Measurements from ENCODE around the gene WNT8A. TPM values are rescaled to one million over a fixed set of nuclear protein-coding genes. Genes with fewer than 3 reads are reported as not detected.

The WNT8A gene
- total RNA-seq = not detected in 2 replicates

GRCh38 chr5:138083702-138084101, at the start of gene WNT8A:
WNT8A (plus strand) TSS chr5:138084033; CDS start chr5:138084128, 95 bp downstream.

GRCh38 chr5:138138949-138139780, 55.3 kb downstream of the WNT8A start, which contains the start of gene NME5:
NME5 (minus strand) TSS chr5:138139428; CDS start chr5:138138780, 648 bp downstream.

Other genes starting within 250 kb of the WNT8A start
- gene MYOT, start 216.2 kb upstream of the WNT8A start, total RNA-seq = not detected in 2 replicates
- not detected in 2 replicates for gene PKD2L2, start 194.6 kb upstream of the WNT8A start, total RNA-seq
- gene FAM13B, start 51.0 kb upstream of the WNT8A start, total RNA-seq = 9.9 and 24.5 TPM in 2 replicates
- 0.65 and 1.7 TPM in 2 replicates for gene NME5, start 55.4 kb downstream of the WNT8A start, total RNA-seq
- gene BRD8, start 94.6 kb downstream of the WNT8A start, total RNA-seq = 23.5 and 45.7 TPM in 2 replicates
- gene KIF20A, start 95.1 kb downstream of the WNT8A start, total RNA-seq = 43.3 and 65.7 TPM in 2 replicates
- gene CDC23, start 129.3 kb downstream of the WNT8A start, total RNA-seq = 18.3 and 35.9 TPM in 2 replicates
- not detected in 2 replicates for gene GFRA3, start 190.6 kb downstream of the WNT8A start, total RNA-seq
- gene CDC25C, start 247.8 kb downstream of the WNT8A start, total RNA-seq = 3.7 and 8.1 TPM in 2 replicates

Measured in bladder microvascular endothelial cell (primary cell).